ENCODE measurements around the gene PRUNE2. TPM values are rescaled to one million over a fixed set of nuclear protein-coding genes. Genes with fewer than 3 reads are reported as not detected.

The PRUNE2 gene
- total RNA-seq, 6 experiments from 2014 or later: 1.4 to 3.3 (median 2.1) TPM

GRCh38 chr9:76564297-76564696 is 341.6 kb downstream of the PRUNE2 start:
- intact Hi-C loops (cut with DNase I): no loop called here
- ATAC-seq (no peak), DNase-seq (no peak)
- no peaks in the 10 kb centered on the region for H3K27me3 ChIP-seq
- H3K36me3 ChIP-seq: no peaks in the 10 kb centered on the region
- no peak overlapping the region for H3K4me3 ChIP-seq
- TF ChIP-seq POLR2A (IDR thresholded peaks at IDR 0.05): no peak
- TF ChIP-seq CTCF (IDR thresholded peaks at IDR 0.05): no peak
- H3K4me1 ChIP-seq: no peaks in the 10 kb centered on the region
- no peak overlapping the region for H3K27ac ChIP-seq
- H3K9me3 ChIP-seq: no peaks in the 10 kb centered on the region

GRCh38 chr9:76562511-76562911 is 343.4 kb downstream of the PRUNE2 start:
- Histone ChIP-seq H3K4me1 (no peaks in the 10 kb centered on the region), H3K27ac (no peak overlapping the region), H3K27me3 (no peaks in the 10 kb centered on the region), H3K4me3 (no peak overlapping the region), H3K36me3 (no peaks in the 10 kb centered on the region), H3K9me3 (no peaks in the 10 kb centered on the region)
- ATAC-seq: peak in 2 of 4 donors; percentile 22 to 56
- intact Hi-C loops (cut with DNase I): no loop called here
- no peak for TF ChIP-seq POLR2A (IDR thresholded peaks at IDR 0.05)
- no peak for TF ChIP-seq CTCF (IDR thresholded peaks at IDR 0.05)
- no peak for DNase-seq

GRCh38 chr9:76561900-76562299 is 344.0 kb downstream of the PRUNE2 start:
- intact Hi-C loops (cut with DNase I): no loop called here
- WGBS (ENCODE audit: insufficient coverage, low coverage, low lambda C conversion rate, missing lambda C conversion rate): 46% methylated on average over 1 of the region's 1 CpG
- Histone ChIP-seq H3K4me3 (no peak overlapping the region), H3K36me3 (no peaks in the 10 kb centered on the region), H3K9me3 (no peaks in the 10 kb centered on the region), H3K27ac (no peak overlapping the region), H3K27me3 (no peaks in the 10 kb centered on the region), H3K4me1 (no peaks in the 10 kb centered on the region)
- ATAC-seq (peak in 1 of 4 donors; percentile 28), DNase-seq (no peak)
- no peak for TF ChIP-seq POLR2A (IDR thresholded peaks at IDR 0.05)
- TF ChIP-seq CTCF (IDR thresholded peaks at IDR 0.05): no peak

Small RNA genes lying within 50 kb of the gene (small RNA-seq; reads per million reads assigned to genes)
- gene AL359314.1: 0 reads per million in 2 experiments

Other genes starting within 250 kb of the PRUNE2 start
- under 1 TPM in 5 of 6 experiments, not detected in 1; 0.09 to 0.59 (median 0.46) TPM for gene PCA3, start 141.7 kb downstream of the PRUNE2 start, total RNA-seq
- gene FOXB2, start 113.5 kb upstream of the PRUNE2 start, total RNA-seq: not detected